NOMO-1 (cell line): Measurements from ENCODE around the gene TMEM59.
A peak's percentile ranks its signal among the peaks of the same experiment; 100 is the strongest.
"Not testable (repeated sequence)": the region's sequence is repeated elsewhere in the genome, so short reads cannot be mapped to it uniquely, and the experiment has no call there.

Source experiments
- DNase-seq, 2 experiments: peaks; one replicate each; lab custom pipeline; 2025; ENCODE audit not compliant: unreplicated experiment in 2 of 2; lab: John Stamatoyannopoulos, UW

TMEM59 gene, protein sequence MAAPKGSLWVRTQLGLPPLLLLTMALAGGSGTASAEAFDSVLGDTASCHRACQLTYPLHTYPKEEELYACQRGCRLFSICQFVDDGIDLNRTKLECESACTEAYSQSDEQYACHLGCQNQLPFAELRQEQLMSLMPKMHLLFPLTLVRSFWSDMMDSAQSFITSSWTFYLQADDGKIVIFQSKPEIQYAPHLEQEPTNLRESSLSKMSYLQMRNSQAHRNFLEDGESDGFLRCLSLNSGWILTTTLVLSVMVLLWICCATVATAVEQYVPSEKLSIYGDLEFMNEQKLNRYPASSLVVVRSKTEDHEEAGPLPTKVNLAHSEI

GRCh38 chr1:54052934-54053744, at the start of gene TMEM59, which contains the start of gene TCEANC2:
TMEM59 (minus strand) TSS chr1:54053204; CDS start chr1:54053188, 16 bp downstream.
TCEANC2 (plus strand) TSS chr1:54053608; CDS start chr1:54054423, 815 bp downstream.
- peak; percentile 99 to 100 for DNase-seq

- DNase-seq, result no peak
These were observed 47.5 kb upstream of the TMEM59 start for GRCh38 chr1:54100500-54100899.

GRCh38 chr1:54099061-54099610, 46.1 kb upstream of the TMEM59 start:
- no peak for DNase-seq

GRCh38 chr1:54096877-54097240, 43.9 kb upstream of the TMEM59 start:
- no peak for DNase-seq

GRCh38 chr1:54096227-54096876, 43.3 kb upstream of the TMEM59 start:
- no peak for DNase-seq

GRCh38 chr1:54095546-54096226, 42.7 kb upstream of the TMEM59 start:
- peak; percentile 77 to 93 for DNase-seq

- not testable (repeated sequence) for DNase-seq
These were observed 41.7 kb upstream of the TMEM59 start for GRCh38 chr1:54094730-54095105.

DNA sequence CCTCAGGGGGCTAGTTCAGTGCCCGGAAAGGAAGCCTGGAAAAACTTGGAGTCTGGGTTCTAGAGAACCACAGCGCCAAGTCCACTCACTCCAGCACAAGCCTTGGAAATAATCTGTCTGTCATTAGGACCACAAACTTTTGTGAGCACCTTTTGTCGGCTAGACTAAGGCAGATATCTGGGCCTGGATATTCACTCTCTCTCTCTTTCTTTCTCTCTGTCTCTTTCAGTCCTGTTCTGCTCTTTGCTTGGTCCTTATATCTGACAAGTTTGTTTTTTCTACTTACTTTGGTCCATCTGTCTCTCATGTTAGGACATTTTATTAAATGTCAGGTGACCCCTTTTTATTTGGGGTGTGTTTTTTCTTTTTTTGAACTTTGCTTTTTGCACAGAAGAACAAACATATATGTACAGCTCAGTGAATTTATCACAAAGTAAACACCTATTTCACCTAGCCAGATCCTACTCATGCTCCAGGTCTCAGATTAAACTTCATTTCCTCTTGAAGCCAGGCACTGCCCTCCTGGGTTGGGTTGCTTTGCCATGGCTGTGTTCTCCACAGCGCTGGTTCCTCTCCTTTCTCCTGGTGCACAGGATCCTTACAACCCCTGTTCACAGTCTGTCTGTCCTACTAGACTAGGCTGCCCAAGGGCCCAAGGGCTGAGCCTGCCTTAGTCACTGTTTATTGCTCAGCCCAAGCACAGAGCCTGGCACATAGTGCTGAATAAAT, 41.2 kb upstream of the TMEM59 start:
- no peak for DNase-seq

- DNase-seq, result peak in 1 of 2 experiments; percentile 17
These were observed 38.7 kb upstream of the TMEM59 start for GRCh38 chr1:54091666-54092065.

- no peak for DNase-seq
These were observed 35.4 kb upstream of the TMEM59 start for GRCh38 chr1:54088385-54088784.

GRCh38 chr1:54086754-54087153, 33.8 kb upstream of the TMEM59 start:
- DNase-seq, result no peak

- no peak for DNase-seq
These were observed 31.8 kb upstream of the TMEM59 start for GRCh38 chr1:54084794-54085193.

GRCh38 chr1:54081306-54082270, 28.6 kb upstream of the TMEM59 start:
- DNase-seq, result peak in 1 of 2 experiments; percentile 55

- no peak for DNase-seq
These were observed 27.6 kb upstream of the TMEM59 start for GRCh38 chr1:54080598-54081049.

DNA sequence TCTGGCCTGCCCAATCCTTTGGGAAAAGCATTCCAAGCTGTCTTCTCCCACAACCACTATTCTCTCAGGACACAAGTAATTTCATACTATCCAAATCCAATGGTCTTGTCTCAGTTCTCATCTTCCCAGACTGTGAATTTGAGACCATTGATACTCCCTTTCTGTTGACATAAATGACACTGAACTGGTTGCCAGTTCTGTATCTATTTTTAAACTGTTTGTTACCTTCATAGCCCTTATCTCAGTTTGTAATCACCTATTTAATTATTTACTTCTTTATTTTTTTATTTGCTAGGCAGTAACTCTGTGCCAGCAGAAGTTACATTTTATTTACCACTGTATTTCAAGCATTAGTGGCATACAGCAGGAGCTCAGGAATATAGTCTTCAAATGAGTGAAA, 24.4 kb upstream of the TMEM59 start:
- no peak for DNase-seq

- peak in 1 of 2 experiments; percentile 72 for DNase-seq
These were observed 17.3 kb upstream of the TMEM59 start for GRCh38 chr1:54070171-54070837.

DNA sequence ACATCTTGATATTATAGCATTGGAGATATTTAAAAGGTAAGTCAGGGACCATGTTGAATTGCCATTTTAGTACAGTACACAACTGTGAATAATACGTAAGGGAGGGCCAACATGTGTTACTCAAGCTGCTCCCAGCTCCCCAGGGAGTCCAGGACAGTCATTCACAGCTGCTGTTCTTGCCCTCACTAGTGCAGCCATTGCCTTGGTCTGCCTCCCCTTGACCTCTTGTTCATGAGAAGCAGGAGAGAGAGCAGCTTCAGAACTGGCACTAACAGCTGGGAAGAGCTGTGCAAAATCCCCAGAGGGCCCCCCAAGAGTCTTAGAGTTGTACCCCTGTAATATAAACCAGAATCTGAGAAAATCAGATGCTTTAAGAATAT, 16.8 kb upstream of the TMEM59 start:
- no peak for DNase-seq

- DNase-seq, result no peak
These were observed 11.3 kb upstream of the TMEM59 start for GRCh38 chr1:54064299-54064698.
